ENCODE data around the gene MFRP. TPM values are rescaled to one million over a fixed set of nuclear protein-coding genes. Genes with fewer than 3 reads are reported as not detected.

The MFRP gene
- total and polyA plus RNA-seq, 9 of the 15 experiments (the other 6 are each of a cell fraction or from before 2014, with no cell fraction given), result not detected

GRCh38 chr11:119320776-119321524, 25.6 kb downstream of the MFRP start (continued):
- TF ChIP-seq ZNF518B (CRISPR knock-in tag; IDR thresholded peaks at IDR 0.05), result no peak
- TF ChIP-seq AFF1 (IDR thresholded peaks at IDR 0.05; ENCODE audit: low read depth in 1 of 2, partially characterized antibody in 2 of 2), result no peak
- TF ChIP-seq KAT2B (IDR thresholded peaks at IDR 0.05; ENCODE audit: low read depth, low read length), result no peak
- no peak for TF ChIP-seq SAFB2 (IDR thresholded peaks at IDR 0.05; ENCODE audit: borderline replicate concordance, low read depth, low read length, severe bottlenecking)
- no peak for TF ChIP-seq ZNF184 (CRISPR knock-in tag; IDR thresholded peaks at IDR 0.05)
- no peak for TF ChIP-seq EHMT2 (IDR thresholded peaks at IDR 0.05)
- no peak for TF ChIP-seq HMG20A (CRISPR knock-in tag; conservative IDR thresholded peaks at IDR 0.05)
- TF ChIP-seq CBFA2T2 (conservative IDR thresholded peaks at IDR 0.05), result no peak
- TF ChIP-seq ATF1 (CRISPR knock-in tag; IDR thresholded peaks at IDR 0.05), result no peak
- TF ChIP-seq ATF1 (tag; IDR thresholded peaks at IDR 0.05), result no peak; the same call in 1 of the 2 replicates
- no peak for TF ChIP-seq MITF (IDR thresholded peaks at IDR 0.05)
- TF ChIP-seq NKRF (IDR thresholded peaks at IDR 0.05; ENCODE audit: borderline replicate concordance), result no peak
- no peak for TF ChIP-seq FOXA1 (IDR thresholded peaks at IDR 0.05; ENCODE audit: borderline replicate concordance)
- no peak for TF ChIP-seq SFPQ (IDR thresholded peaks at IDR 0.05; ENCODE audit: low read depth, low read length)
- no peak for TF ChIP-seq MCM7 (IDR thresholded peaks at IDR 0.05)

Measured in K562 (cell line).